A673 (cell line): Measurements from ENCODE around the gene CADPS2.

Experiments used
- EZH2 ChIP-seq: fragments of 200-600 bp; sonication (generic); IDR thresholded peaks from 2 replicates; pipeline ENCODE4 v1.6.1; 2017; ENCODE audit warnings: borderline replicate concordance, low read depth, mild to moderate bottlenecking, mixed read lengths, antibody characterized with exemption, low read length; ENCODE audit not compliant: poor library complexity, severe bottlenecking
- TF ChIP-seq, protein P1 (sequence below): fragments of 300-800, 200-600 bp; sonication (generic); conservative IDR thresholded peaks from 2 replicates; pipeline ENCODE4 v1.5.1; 2017; ENCODE audit warnings: low read depth, mild to moderate bottlenecking, antibody characterized with exemption, low read length, moderate library complexity, mixed read lengths

DNA sequence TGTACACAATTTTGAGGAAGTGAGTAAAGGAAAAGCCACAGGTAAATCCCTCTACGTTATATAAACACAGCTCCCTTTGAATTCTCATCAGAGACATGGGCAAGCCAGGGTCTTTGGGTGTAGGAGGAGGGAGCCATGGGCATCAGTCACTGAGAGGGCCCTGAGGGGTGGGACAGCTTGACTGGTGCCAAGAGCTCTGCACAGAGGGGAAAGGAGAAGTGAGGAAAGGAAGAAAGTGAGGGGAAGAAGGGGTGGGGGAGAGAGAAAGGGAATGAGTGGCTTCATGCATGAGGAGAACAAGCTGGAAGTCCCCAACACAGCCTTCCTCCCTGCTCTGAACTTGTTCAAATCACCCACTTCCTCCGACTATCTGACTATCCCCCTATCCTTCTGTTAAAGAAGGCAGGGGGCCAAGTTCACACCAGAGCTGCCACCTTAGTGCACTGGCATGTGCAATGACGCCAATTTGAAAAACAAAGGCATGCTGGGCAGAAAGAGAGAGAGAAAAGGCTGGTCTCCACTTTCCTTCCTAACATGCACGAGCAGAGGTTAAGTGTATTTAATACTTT, 167.2 kb downstream of the CADPS2 start:
- TF ChIP-seq, protein P1, sequence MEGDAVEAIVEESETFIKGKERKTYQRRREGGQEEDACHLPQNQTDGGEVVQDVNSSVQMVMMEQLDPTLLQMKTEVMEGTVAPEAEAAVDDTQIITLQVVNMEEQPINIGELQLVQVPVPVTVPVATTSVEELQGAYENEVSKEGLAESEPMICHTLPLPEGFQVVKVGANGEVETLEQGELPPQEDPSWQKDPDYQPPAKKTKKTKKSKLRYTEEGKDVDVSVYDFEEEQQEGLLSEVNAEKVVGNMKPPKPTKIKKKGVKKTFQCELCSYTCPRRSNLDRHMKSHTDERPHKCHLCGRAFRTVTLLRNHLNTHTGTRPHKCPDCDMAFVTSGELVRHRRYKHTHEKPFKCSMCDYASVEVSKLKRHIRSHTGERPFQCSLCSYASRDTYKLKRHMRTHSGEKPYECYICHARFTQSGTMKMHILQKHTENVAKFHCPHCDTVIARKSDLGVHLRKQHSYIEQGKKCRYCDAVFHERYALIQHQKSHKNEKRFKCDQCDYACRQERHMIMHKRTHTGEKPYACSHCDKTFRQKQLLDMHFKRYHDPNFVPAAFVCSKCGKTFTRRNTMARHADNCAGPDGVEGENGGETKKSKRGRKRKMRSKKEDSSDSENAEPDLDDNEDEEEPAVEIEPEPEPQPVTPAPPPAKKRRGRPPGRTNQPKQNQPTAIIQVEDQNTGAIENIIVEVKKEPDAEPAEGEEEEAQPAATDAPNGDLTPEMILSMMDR = no peak
- TF ChIP-seq EZH2 = no peak
